ENCODE data around the gene PTPRN2. TPM values are rescaled to one million over a fixed set of nuclear protein-coding genes. Genes with fewer than 3 reads are reported as not detected.

Gene PTPRN2
- total and polyA plus RNA-seq, 2 of the 8 experiments (the other 6 are each of a cell fraction or from before 2014, with no cell fraction given): 2.6 to 4.5 TPM

DNA sequence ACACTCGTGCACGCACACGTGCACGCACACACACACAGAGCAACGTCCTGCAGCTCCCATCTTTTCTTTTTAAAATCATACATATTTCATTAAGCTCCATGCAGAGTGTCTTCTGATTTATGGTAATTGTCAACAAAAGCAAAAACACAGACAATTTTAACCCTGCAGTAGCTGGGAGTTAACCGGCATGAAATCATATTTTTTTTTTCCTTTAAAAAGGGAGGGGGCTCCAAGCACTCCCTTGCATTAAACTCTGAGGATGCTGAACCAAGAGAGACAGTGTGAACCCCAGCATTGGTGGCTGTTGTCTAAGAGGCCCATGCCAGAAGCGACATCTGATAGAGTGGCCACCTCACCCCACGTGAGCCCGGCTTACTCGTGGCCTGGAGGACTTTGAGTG is 708.2 kb downstream of the PTPRN2 start:
- H3K79me2 ChIP-seq (ENCODE audit: control insufficient read depth in 1 of 2, insufficient read depth in 2 of 2, low read length in 2 of 2): no peaks in the 10 kb centered on the region

More for the DNA sequence above, 708.2 kb downstream of the PTPRN2 start:
- no peak overlapping the region for H2AK5ac ChIP-seq (ENCODE audit: low read depth, low read length)
- H3K79me1 ChIP-seq (ENCODE audit: low read depth, low read length): peaks cover 4% of the 10 kb centered on the region; the same call in 1 of the 2 replicates
- no peaks in the 10 kb centered on the region; a peak in 1 of 7 replicates for H3K27me3 ChIP-seq (replicated peaks in 1 of 4; ENCODE audit: control insufficient read depth in 3 of 4, extremely low read depth in 1 of 4, insufficient read depth in 3 of 4, low read length in 3 of 4)
- no peak overlapping the region for H3K56ac ChIP-seq (replicated peaks; ENCODE audit: insufficient read length, low read depth, low read length)
- TF ChIP-seq, protein P1, sequence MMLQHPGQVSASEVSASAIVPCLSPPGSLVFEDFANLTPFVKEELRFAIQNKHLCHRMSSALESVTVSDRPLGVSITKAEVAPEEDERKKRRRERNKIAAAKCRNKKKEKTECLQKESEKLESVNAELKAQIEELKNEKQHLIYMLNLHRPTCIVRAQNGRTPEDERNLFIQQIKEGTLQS (IDR thresholded peaks at IDR 0.05; ENCODE audit: insufficient read depth, low read depth, low read length): no peak
- TF ChIP-seq RBBP5 (IDR thresholded peaks at IDR 0.05; ENCODE audit: borderline replicate concordance, low read depth, low read length) (no peak), RXRA (IDR thresholded peaks at IDR 0.05; ENCODE audit: insufficient read depth, low read depth, low read length) (no peak), BCL11A (IDR thresholded peaks at IDR 0.05; ENCODE audit: low read depth in 2 of 2, low read length in 2 of 2) (no peak), CBX8 (IDR thresholded peaks at IDR 0.05; ENCODE audit: borderline replicate concordance, low read depth, low read length) (no peak), RAD21 (IDR thresholded peaks at IDR 0.05 in 1 of 2, conservative IDR thresholded peaks at IDR 0.05 in 1 of 2; ENCODE audit: low read depth in 2 of 2, low read length in 2 of 2) (no peak), YY1 (IDR thresholded peaks at IDR 0.05; ENCODE audit: low read depth, low read length) (no peak)
- TF ChIP-seq, protein P2, sequence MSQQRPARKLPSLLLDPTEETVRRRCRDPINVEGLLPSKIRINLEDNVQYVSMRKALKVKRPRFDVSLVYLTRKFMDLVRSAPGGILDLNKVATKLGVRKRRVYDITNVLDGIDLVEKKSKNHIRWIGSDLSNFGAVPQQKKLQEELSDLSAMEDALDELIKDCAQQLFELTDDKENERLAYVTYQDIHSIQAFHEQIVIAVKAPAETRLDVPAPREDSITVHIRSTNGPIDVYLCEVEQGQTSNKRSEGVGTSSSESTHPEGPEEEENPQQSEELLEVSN (IDR thresholded peaks at IDR 0.05): no peak
- no peak overlapping the region for H3K4me3 ChIP-seq (ENCODE audit: extremely low read depth in 1 of 4, insufficient read depth in 2 of 4, low read depth in 3 of 4, low read length in 4 of 4)
- WGBS, 2 experiments (ENCODE audit: extremely low coverage in 1 of 2, insufficient coverage in 1 of 2, insufficient read length in 1 of 2, insufficient replicate concordance in 2 of 2, low coverage in 1 of 2, low lambda C conversion rate in 2 of 2, missing lambda C conversion rate in 1 of 2): 88% methylated on average over 10 of the region's 10 CpGs; no CpG with 5 or more reads in 1 of the 2 experiments
- no peak overlapping the region for H3K4me2 ChIP-seq (ENCODE audit: insufficient read depth in 1 of 2, low read depth in 2 of 2, low read length in 2 of 2)
- ChIA-PET CTCF (ENCODE audit: partially characterized antibody) (interaction anchor here (0.7 to 1.9 kb wide), 2 partner anchors 13 to 68 kb away, joined by 4 to 5 read pairs; no protein-coding TSS in a partner anchor), POLR2A (ENCODE audit: partially characterized antibody) (no interaction called here)
- FAIRE-seq (no peak), DNase-seq (ENCODE audit: low read depth in 1 of 2, low spot score in 2 of 2) (no peak)
- H3K9ac ChIP-seq (replicated peaks in 1 of 4; ENCODE audit: extremely low read depth in 1 of 4, low read depth in 3 of 4, low read length in 3 of 4): no peak overlapping the region
- no peaks in the 10 kb centered on the region for H3K23me2 ChIP-seq (ENCODE audit: low read depth, low read length)
- H2AFZ ChIP-seq (ENCODE audit: low read length): no peak overlapping the region
- H3K4ac ChIP-seq (replicated peaks; ENCODE audit: insufficient read length, low read depth, low read length): no peak overlapping the region
- H2BK15ac ChIP-seq (ENCODE audit: low read length): no peak overlapping the region
- peaks cover 5 to 22% of the 10 kb centered on the region in 2 experiments for H3K9me3 ChIP-seq (ENCODE audit: insufficient read depth in 2 of 2, low read depth in 1 of 2, low read length in 1 of 2)
- H3K14ac ChIP-seq (ENCODE audit: insufficient read length): no peak overlapping the region
- no peak overlapping the region for H3K27ac ChIP-seq (ENCODE audit: low read depth, low read length)
- peaks cover 0 to 2% (median 0%) of the 10 kb centered on the region in 4 experiments; a peak in 2 of 7 replicates for H3K4me1 ChIP-seq (replicated peaks in 1 of 4; ENCODE audit: control insufficient read depth in 3 of 4, insufficient read depth in 4 of 4, low read length in 3 of 4)
- peaks cover 0 to 4% of the 10 kb centered on the region in 2 experiments for H4K20me1 ChIP-seq (replicated peaks in 1 of 2; ENCODE audit: control insufficient read depth in 1 of 2, insufficient read depth in 2 of 2, low read length in 2 of 2)
- no peak overlapping the region for H2BK20ac ChIP-seq (ENCODE audit: low read length)
- H4K8ac ChIP-seq (ENCODE audit: extremely low read depth, insufficient read depth, low read length): no peak overlapping the region
- H4K91ac ChIP-seq (replicated peaks; ENCODE audit: insufficient read length, low read length): peak overlapping the region; percentile 85
- no peak overlapping the region for H3K23ac ChIP-seq (ENCODE audit: insufficient read length)
- H3K18ac ChIP-seq (ENCODE audit: extremely low read depth, low read length): no peak overlapping the region
- no peak overlapping the region for H2BK120ac ChIP-seq (replicated peaks; ENCODE audit: low read depth, low read length)
- no peaks in the 10 kb centered on the region for H3K36me3 ChIP-seq (ENCODE audit: control insufficient read depth in 2 of 4, insufficient read depth in 4 of 4, low read length in 3 of 4)
- no peak overlapping the region for H4K5ac ChIP-seq (ENCODE audit: insufficient read length, low read depth, low read length)
- no peak overlapping the region for H2BK5ac ChIP-seq (ENCODE audit: low read depth, low read length)
- H2BK12ac ChIP-seq (ENCODE audit: low read depth, low read length): peak overlapping the region; percentile 39; the same call in 1 of the 2 replicates

Measured in H1 (cell line).